Ectodermal cell (in vitro differentiated cells): ENCODE data around the gene IDNK.

Experiments
- H3K27ac ChIP-seq: 2 replicates; pipeline ENCODE4 v1.7.0; 2013; ENCODE audit warnings: mild to moderate bottlenecking, low read depth, low read length; ENCODE audit not compliant: insufficient read depth, poor library complexity, severe bottlenecking
- H3K27me3 ChIP-seq: 2 replicates; pipeline ENCODE4 v1.7.0; 2013; ENCODE audit warnings: mild to moderate bottlenecking, low read length; ENCODE audit not compliant: insufficient read depth, control insufficient read depth, poor library complexity, severe bottlenecking
- H3K36me3 ChIP-seq: one replicate; pipeline ENCODE4 v1.7.0; 2013; ENCODE audit warnings: low read length; ENCODE audit not compliant: control insufficient read depth, insufficient read depth
- H3K4me1 ChIP-seq: one replicate; pipeline ENCODE4 v1.7.0; 2013; ENCODE audit warnings: low read length; ENCODE audit not compliant: control insufficient read depth, insufficient read depth
- H3K4me3 ChIP-seq: 2 replicates; pipeline ENCODE4 v1.7.0; 2013; ENCODE audit warnings: low read depth, low read length, control low read depth; ENCODE audit not compliant: insufficient read depth
- H3K9me3 ChIP-seq: 2 replicates; pipeline ENCODE4 v1.7.0; 2013; ENCODE audit warnings: mild to moderate bottlenecking, low read length, moderate library complexity; ENCODE audit not compliant: control insufficient read depth
- WGBS, 2 experiments: methylation state at CpG; one replicate each; pipeline ENCODE4 v1.1.7; 2013; ENCODE audit warnings: missing lambda C conversion rate in 2 of 2; 5-methylcytosine and 5-hydroxymethylcytosine counted together

Gene IDNK

GRCh38 chr9:83633255-83633654 is 10.3 kb downstream of the IDNK start:
- H3K27ac ChIP-seq, result no peak overlapping the region
- H3K9me3 ChIP-seq, result no peaks in the 10 kb centered on the region
- peaks cover 13% of the 10 kb centered on the region for H3K4me1 ChIP-seq
- WGBS, 2 experiments, result 100% methylated on average over 1 of the region's 1 CpG; no CpG with 5 or more reads in 1 of the 2 experiments
- H3K36me3 ChIP-seq, result no peaks in the 10 kb centered on the region
- H3K27me3 ChIP-seq, result no peaks in the 10 kb centered on the region
- H3K4me3 ChIP-seq, result no peak overlapping the region

- peaks cover 13% of the 10 kb centered on the region for H3K4me1 ChIP-seq
- no peaks in the 10 kb centered on the region for H3K9me3 ChIP-seq
- H3K36me3 ChIP-seq, result no peaks in the 10 kb centered on the region
- 91 to 98% methylated on average over 2 of the region's 2 CpGs for WGBS, 2 experiments
- H3K4me3 ChIP-seq, result no peak overlapping the region
- H3K27me3 ChIP-seq, result no peaks in the 10 kb centered on the region
- no peak overlapping the region for H3K27ac ChIP-seq
These were observed 10.7 kb downstream of the IDNK start for GRCh38 chr9:83633676-83634075.

DNA sequence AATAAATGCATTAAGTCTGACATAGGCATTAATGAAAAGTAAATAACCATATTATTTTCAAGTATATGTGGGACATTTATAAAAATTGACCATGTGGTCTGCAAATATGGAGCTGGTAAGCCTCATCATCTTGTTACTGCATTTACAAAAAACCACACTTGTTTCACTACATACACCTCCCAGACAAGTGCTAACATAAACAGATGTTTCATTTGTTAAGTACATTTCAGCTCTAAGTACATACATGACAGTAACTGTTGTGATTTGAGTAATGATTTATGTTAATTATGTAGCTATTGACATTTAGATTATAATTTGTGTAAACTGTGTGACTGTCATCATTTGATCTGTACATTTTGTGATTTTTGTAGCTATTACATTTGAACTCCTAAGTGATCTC is 13.9 kb downstream of the IDNK start:
- no peak overlapping the region for H3K27ac ChIP-seq
- H3K36me3 ChIP-seq, result no peaks in the 10 kb centered on the region
- peaks cover 3% of the 10 kb centered on the region for H3K4me1 ChIP-seq
- H3K9me3 ChIP-seq, result no peaks in the 10 kb centered on the region
- H3K4me3 ChIP-seq, result no peak overlapping the region
- H3K27me3 ChIP-seq, result no peaks in the 10 kb centered on the region

DNA sequence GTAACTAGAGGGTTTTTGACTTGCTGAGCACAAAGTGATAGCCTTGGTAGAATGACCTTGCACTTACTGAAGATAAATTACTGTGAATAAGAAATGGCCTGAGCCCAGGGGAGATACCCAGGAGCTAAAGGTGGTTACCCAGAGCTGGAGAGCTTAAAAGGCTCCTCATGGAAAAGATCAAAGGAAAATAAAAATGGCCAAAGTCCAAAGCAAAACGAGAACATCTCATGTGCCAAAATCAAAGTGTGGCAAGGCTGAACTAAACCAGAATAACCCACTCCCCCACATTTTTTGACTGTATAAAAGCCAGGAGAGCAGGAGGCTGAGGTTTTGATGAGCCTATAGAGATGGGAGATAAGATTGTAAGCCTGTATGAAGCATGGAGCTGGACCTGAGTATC is 14.4 kb downstream of the IDNK start:
- Histone ChIP-seq H3K27ac (no peak overlapping the region), H3K4me1 (peaks cover 3% of the 10 kb centered on the region), H3K27me3 (no peaks in the 10 kb centered on the region), H3K36me3 (no peaks in the 10 kb centered on the region), H3K4me3 (no peak overlapping the region), H3K9me3 (no peaks in the 10 kb centered on the region)
- whole genome bisulfite sequencing, 2 experiments, result 100% methylated on average over 1 of the region's 1 CpG; no CpG with 5 or more reads in 1 of the 2 experiments

DNA sequence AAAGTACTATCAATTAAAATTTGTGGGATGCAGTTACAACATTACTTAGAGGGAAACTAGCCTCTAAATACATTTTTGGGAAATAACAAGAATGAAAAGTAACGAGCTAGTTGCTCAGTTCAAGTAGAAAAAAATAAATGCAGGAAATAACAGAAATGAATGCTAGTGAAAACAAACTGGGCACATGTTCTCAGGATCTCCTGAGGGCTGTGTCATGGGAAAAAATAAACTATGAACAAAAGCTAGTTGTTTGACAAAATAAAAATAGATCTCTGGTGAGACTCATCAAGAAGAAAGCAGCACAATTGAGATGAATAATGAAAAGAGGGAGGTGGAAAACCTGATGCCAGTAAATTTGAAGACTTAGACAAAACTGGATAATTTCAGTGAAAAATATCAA is 16.3 kb downstream of the IDNK start:
- Histone ChIP-seq H3K27me3 (no peaks in the 10 kb centered on the region), H3K4me1 (peaks cover 3% of the 10 kb centered on the region), H3K4me3 (no peak overlapping the region), H3K27ac (no peak overlapping the region), H3K36me3 (no peaks in the 10 kb centered on the region), H3K9me3 (no peaks in the 10 kb centered on the region)
- 93 to 100% methylated on average over 1 of the region's 1 CpG for WGBS, 2 experiments

- no peaks in the 10 kb centered on the region for H3K4me1 ChIP-seq
- no peak overlapping the region for H3K27ac ChIP-seq
- 81% methylated on average over 4 of the region's 4 CpGs for WGBS, 2 experiments
- H3K27me3 ChIP-seq, result no peaks in the 10 kb centered on the region
- no peak overlapping the region for H3K4me3 ChIP-seq
- H3K9me3 ChIP-seq, result no peaks in the 10 kb centered on the region
- H3K36me3 ChIP-seq, result no peaks in the 10 kb centered on the region
These were observed 19.9 kb downstream of the IDNK start for GRCh38 chr9:83642793-83643192.

DNA sequence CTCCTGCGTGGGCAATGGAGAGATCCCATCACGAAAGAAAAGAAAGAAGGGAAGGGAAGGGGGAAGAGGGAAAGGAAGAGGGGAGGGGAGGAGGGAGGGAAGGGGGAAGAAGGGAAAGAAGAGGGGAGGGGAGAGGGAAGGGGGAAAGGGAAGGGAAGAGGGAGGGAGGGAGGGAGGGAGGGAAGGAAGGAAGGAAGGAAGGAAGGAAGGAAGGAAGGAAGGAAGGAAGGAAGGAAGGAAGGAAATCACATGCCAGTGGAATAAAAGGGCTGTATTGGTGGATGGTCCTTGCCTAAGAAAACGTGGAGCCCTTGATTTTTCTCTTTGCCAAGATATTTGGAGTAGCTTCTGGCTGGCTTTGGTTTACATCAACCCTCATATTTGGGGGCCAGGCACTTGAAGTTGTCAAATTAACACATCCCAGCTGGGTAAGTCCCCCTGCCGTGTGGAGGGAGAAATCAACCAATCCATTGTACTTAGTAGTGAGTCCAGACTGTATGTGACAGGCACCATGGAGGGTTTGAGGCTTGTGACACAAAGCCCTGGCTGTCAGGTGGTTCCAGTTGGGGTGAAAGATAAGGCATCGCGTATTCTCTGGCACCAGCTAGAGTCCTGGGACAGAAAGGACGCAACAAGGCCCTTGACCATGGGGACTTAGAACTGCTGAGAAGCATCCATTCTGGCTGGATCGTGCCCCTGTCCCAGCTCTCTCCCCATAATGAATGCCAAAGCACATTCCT is 23.7 kb downstream of the IDNK start:
- no peaks in the 10 kb centered on the region for H3K9me3 ChIP-seq
- 85 to 88% methylated on average over 8 of the region's 8 CpGs for WGBS, 2 experiments
- no peak overlapping the region for H3K27ac ChIP-seq
- H3K4me3 ChIP-seq, result no peak overlapping the region
- peaks cover 10% of the 10 kb centered on the region for H3K36me3 ChIP-seq
- no peaks in the 10 kb centered on the region for H3K27me3 ChIP-seq
- H3K4me1 ChIP-seq, result no peaks in the 10 kb centered on the region

- Histone ChIP-seq H3K27ac (no peak overlapping the region), H3K9me3 (no peaks in the 10 kb centered on the region), H3K36me3 (peaks cover 20% of the 10 kb centered on the region), H3K27me3 (no peaks in the 10 kb centered on the region), H3K4me1 (no peaks in the 10 kb centered on the region), H3K4me3 (no peak overlapping the region)
- 34 to 46% methylated on average over 6 to 7 of the region's 8 CpGs for WGBS, 2 experiments
These were observed 26.1 kb downstream of the IDNK start for GRCh38 chr9:83649080-83649479.

GRCh38 chr9:83649515-83649914 is 26.6 kb downstream of the IDNK start:
- peaks cover 20% of the 10 kb centered on the region for H3K36me3 ChIP-seq
- no peaks in the 10 kb centered on the region for H3K27me3 ChIP-seq
- H3K9me3 ChIP-seq, result no peaks in the 10 kb centered on the region
- H3K27ac ChIP-seq, result no peak overlapping the region
- H3K4me1 ChIP-seq, result no peaks in the 10 kb centered on the region
- H3K4me3 ChIP-seq, result no peak overlapping the region
- WGBS, 2 experiments, result 79 to 89% methylated on average over 4 of the region's 4 CpGs

GRCh38 chr9:83651558-83651957 is 28.6 kb downstream of the IDNK start:
- H3K4me3 ChIP-seq, result no peak overlapping the region
- H3K9me3 ChIP-seq, result no peaks in the 10 kb centered on the region
- WGBS, 2 experiments, result 98 to 100% methylated on average over 2 of the region's 2 CpGs
- no peak overlapping the region for H3K27ac ChIP-seq
- no peaks in the 10 kb centered on the region for H3K27me3 ChIP-seq
- no peaks in the 10 kb centered on the region for H3K4me1 ChIP-seq
- peaks cover 24% of the 10 kb centered on the region for H3K36me3 ChIP-seq

- no peak overlapping the region for H3K27ac ChIP-seq
- no peaks in the 10 kb centered on the region for H3K9me3 ChIP-seq
- H3K27me3 ChIP-seq, result no peaks in the 10 kb centered on the region
- peaks cover 25% of the 10 kb centered on the region for H3K36me3 ChIP-seq
- WGBS, 2 experiments, result 100% methylated on average over 1 of the region's 1 CpG
- no peak overlapping the region for H3K4me3 ChIP-seq
- H3K4me1 ChIP-seq, result no peaks in the 10 kb centered on the region
These were observed 29.5 kb downstream of the IDNK start for GRCh38 chr9:83652433-83652832.
